Epithelial cell of proximal tubule (primary cell): ENCODE measurements around the gene FAM149B1. TPM values are rescaled to one million over a fixed set of nuclear protein-coding genes. Genes with fewer than 3 reads are reported as not detected.

Experiments
- DNase-seq: peaks from one replicate; pipeline ENCODE4 v3.0.0-alpha.2; 2011; ENCODE audit warnings: low read depth
- H3K4me3 ChIP-seq: 2 replicates; pipeline ENCODE4 v1.5.1; 2011; ENCODE audit warnings: low read depth, mild to moderate bottlenecking, low read length
- CTCF ChIP-seq: conservative IDR thresholded peaks from 2 replicates; pipeline ENCODE4 v1.5.1; 2012; ENCODE audit warnings: low read depth, mild to moderate bottlenecking, low read length
- total RNA-seq: library from RNA; depleted of rRNA; stranded (reverse); fragments of >200 nt; gene quantifications from 2 replicates; pipeline ENCODE4 v1.2.3, GENCODE V29; 2015

FAM149B1 gene
- total RNA-seq, 1 donor from 2014 or later, result 8.4 TPM

- H3K4me3 ChIP-seq, result no peak overlapping the region
- DNase-seq, result no peak
- no peak for TF ChIP-seq CTCF
These were observed 43.3 kb downstream of the FAM149B1 start for GRCh38 chr10:73211106-73211811.

- no peak for TF ChIP-seq CTCF
These were observed 47.8 kb downstream of the FAM149B1 start for GRCh38 chr10:73215749-73216148.

GRCh38 chr10:73217628-73218027 is 49.7 kb downstream of the FAM149B1 start:
- no peak for DNase-seq
- no peak overlapping the region for H3K4me3 ChIP-seq
- no peak for TF ChIP-seq CTCF

More at GRCh38 chr10:73215749-73216148, 47.8 kb downstream of the FAM149B1 start:
- DNase-seq, result no peak
- no peak overlapping the region for H3K4me3 ChIP-seq

- H3K4me3 ChIP-seq, result no peak overlapping the region
- DNase-seq, result no peak
- TF ChIP-seq CTCF, result peak; percentile 67
These were observed 50.7 kb downstream of the FAM149B1 start for GRCh38 chr10:73218431-73219191.

GRCh38 chr10:73219384-73219783 is 51.5 kb downstream of the FAM149B1 start:
- H3K4me3 ChIP-seq, result no peak overlapping the region
- TF ChIP-seq CTCF, result no peak
- DNase-seq, result no peak

GRCh38 chr10:73220989-73221388 is 53.1 kb downstream of the FAM149B1 start:
- no peak for TF ChIP-seq CTCF
- no peak overlapping the region for H3K4me3 ChIP-seq
- no peak for DNase-seq
